HG03139 (cell line): Measurements from ENCODE around the gene EHMT2.
"Not testable (repeated sequence)": the region's sequence is repeated elsewhere in the genome, so short reads cannot be mapped to it uniquely, and the experiment has no call there.

Experiments used
- ATAC-seq: cut with Tn5 transposase; IDR thresholded peaks from one replicate; pipeline ENCODE4 v1.9.1; 2021; ENCODE audit not compliant: unreplicated experiment

The EHMT2 gene

DNA sequence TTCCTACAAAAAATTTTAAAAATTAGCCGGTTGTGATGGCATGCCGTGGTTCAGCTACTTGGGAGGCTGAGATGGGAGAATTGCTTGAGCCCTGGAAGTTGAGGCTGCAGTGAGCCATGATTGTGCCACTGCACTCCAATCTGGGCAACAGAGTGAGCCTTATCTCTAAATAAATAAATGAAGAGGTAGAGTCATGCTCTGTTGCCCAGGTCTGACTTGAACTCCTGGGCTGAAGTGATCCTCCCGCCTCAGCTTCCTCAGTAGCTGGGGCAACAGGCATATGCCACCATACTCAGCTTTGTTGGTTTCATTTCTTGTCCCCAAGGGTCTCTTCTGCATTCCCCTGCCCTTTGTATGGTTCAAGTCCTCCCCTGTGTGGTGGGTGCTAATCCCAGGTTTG is 53.0 kb downstream of the EHMT2 start:
- ATAC-seq, result no peak

DNA sequence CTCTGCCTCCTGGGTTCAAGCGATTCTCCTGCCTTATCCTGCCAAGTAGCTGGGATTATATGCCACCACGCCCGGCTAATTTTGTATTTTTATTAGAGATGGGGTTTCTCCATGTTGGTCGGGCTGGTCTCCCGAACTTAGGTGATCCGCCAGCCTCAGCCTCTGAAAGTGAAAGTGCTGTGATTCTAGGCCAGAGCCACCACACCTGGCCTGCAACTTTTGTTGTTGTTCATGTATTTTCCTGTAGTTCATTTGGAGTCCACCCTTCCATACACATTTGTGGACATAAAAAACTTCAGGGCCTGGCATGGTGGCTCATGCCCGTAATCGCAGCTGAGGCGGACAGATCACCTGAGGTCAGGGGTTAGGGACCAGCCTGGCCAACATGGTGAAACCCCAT is 55.4 kb downstream of the EHMT2 start:
- no peak for ATAC-seq

DNA sequence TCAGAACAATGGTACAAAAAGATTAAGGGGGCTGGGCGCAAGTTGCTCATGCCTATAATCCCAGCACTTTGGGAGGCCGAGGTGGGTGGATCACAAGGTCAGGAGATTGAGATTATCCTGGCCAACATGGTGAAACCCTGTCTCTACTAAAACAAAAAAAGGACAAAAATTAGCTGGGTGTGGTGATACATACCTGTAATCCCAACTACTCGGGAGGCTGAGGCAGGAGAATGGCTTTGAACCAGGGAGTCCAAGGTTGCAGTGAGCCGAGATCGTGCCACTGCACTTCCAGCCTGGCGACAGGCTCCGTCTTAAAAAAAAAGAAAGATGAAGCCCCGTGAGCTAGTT is 57.7 kb downstream of the EHMT2 start:
- not testable (repeated sequence) for ATAC-seq

DNA sequence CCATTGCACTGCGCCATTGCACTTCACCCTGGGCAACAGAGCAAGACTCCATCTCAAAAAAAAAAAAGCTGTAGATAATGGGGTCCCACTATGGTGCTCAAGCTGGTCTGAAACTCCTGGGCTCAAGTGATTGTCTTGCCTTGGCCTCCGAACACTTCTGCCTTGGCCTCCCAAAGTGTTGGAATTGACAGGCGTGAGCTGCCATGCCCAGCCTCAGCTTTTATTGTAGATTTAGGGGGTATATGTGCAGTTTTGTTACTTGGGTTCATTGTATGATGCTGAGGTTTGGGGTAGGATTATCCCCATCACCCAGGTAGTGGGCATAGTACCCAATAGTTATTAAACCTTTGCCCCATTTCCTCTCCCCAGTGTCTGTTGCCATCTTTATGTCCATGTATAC is 58.5 kb downstream of the EHMT2 start:
- no peak for ATAC-seq

DNA sequence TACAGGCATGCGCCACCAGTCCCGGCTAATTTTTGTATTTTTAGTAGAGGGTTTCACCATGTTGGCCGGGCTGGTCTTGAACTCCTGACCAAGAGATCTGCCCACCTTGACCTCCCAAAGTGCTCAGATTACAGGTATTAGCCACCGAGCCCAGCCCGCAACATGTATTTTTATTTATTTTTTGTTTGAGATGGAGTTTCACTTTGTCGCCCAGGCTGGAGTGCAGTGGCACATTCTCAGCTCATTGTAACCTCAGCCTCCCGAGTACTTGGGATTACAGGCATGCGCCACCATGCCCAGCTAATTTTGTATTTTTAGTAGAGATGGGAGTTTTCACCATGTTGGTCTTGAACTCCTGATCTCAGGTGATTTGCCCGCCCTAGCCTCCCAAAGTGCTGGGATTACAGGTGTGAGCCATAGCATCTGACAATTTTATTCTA is 59.4 kb downstream of the EHMT2 start:
- not testable (repeated sequence) for ATAC-seq

DNA sequence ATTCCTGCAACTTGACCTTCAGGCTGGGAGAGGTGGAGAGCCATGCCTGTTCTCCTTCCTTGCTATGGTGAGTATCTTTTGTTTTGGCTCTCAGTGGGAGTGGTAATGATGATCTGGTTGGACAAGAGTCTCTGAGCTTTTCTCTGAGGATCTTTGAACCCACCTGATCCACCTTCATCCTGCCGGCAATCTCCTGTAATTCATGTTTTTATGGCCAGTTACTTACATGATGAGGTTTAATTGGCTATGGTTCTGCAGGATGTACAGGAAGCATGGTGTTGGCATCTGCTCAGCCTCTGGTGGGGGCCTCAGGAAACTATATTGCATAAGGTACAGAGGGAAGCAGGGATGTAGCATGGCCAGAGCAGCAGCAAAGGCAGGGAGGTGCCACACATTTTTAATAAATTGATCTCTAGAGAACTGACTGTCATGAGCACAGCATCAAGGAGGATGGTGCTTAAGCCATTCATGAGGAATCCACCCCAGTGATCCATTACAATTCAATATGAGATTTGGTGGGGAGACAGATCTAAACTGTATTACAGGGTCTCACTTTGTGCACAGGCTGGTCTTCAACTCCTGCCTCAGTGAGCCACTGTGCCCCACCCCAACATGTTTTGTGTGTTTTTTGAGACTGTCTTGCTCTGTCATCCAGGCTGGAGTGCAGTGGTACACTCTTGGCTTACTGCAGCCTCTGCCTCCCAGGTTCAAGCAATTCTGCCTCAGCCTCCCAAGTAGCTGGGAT is 60.0 kb downstream of the EHMT2 start:
- ATAC-seq, result no peak

DNA sequence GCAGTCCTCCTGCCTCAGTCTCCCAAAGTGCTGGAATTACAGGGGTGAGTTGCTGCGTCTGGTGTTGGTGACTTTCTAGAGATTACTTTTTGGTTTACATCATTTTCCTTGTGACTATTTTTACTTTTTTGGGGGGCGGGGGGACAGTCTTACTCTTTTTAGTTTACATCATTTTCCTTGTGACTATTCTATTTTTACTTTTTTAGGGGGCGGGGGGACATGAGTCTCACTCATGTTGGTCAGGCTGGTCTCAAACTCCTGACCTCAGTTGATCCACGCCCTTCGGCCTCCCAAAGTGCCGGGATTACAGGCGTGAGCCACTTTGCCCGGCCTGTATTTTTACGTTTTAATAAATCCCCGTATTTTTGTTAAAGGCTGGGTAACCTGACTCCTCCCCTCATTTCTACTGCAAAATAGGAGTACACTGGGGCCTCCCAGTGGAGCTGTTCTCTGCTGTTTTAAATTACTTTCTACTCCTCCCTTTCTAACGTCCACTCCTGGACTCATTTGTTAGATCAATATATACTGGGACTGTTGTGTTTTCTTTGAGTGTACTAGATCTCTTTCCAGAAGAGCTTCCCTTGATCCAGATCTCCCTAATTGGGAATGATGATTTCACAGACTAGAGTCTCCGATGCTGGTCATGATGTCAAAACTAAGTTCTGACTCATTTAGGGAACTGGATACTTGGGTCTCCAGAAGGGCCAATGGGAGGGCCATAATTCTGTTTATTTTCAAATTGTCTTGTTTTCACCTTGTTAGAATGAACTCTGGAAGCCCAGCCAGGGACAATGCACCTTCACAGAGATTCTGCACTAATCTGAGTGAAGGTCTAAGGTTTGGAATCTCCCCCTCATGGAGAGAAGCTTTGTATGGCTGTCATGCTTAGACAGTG is 60.8 kb downstream of the EHMT2 start:
- ATAC-seq, result no peak

DNA sequence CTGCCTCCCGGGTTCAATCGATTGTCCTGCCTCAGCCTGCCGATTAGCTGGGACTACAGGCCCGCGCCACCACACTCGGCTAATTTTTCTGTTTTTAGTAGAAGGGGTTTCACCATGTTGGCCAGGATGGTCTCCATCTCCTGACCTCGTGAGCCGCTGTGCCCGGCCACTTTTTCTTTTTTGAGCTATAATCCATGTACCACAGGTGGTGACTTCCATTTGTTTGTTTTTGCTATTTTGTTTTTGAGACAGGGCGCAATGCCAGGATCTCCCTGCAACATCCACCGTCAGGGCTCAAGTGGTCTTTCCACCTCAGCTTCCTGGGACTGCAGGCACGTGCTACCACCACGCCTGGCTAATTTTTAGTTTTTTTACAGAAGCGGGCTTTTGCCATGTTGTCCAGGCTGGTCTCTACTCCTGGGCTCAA is 61.4 kb downstream of the EHMT2 start:
- no peak for ATAC-seq

DNA sequence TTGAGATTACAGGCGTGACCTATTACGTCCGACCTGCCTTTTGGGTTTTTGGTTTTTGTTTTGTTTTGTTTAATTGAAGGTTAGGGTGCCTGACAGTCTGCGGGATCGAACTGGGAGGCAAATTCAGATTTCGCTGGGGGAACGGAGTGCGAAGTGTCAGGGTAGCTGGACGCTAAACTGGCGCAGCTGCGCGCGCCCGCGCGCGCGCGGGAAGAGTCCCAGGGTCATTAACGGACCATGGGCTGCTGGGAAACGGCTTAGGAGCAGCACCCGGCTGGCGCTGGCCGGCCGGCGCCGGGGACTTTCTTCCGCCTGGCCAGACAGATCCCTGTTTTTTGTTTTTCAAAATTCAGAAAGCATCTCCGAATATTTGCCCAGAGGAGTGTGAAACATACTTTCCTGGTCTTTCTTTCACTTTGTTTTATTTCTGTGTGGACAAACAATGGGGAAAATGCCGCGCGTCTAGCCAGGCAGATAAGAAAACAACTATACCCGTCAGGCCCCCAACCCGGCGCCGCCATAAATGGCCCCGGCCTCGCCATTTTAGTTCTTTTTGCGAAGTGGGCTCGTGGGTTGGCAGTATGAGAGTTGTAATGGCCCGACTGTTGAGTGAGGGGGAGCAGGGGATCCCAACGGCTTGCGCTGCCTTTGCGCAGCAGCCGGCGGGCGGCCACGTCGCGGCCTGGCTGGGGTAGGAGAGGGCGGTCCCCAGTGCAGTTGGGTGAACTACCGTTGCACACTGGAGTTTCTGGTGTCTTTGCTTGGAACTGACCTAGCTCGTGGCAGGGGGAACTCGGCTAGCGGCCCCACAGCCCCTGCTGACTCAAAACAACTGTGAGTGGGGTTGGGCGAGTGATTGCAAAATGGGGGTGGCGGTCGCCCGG is 62.9 kb downstream of the EHMT2 start:
- peak; percentile 37 for ATAC-seq

DNA sequence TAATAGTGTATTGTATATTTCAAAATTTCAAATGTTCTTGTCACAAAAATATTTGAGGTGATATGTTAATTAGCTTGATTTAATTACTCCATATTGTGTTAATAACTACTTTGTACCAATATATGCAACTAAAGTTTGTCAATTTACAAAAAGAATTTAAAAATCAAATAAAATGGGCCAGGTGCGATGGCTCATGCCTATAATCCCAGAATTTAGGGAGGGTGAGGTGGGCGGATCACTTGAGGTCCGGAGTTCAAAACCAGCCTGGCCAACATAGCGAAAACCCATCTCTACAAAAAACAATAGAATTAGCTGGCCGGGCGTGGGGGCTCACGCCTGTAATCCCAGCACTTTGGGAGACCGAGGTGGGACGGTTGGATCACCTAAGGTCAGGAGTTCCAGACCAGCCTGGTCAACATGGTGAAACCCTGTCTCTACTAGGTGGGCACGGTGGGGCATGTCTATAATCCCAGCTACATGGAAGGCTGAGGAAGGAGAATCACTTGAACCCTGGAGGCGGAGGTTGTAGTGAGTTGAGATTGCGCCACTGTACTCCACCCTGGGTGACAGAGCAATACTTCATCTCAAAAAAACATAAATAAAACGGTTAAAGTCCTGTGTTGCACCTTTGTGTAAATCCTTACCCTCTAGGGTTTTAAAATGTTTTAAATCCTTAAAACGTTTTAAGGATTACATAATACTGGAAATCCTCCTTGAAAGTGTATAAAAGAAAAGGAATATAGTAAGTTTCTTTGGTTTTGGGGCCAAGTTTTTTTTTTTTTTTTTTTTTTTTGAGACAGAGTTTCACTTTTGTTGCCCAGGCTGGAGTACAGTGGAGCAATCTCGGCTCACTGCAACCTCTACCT is 65.9 kb downstream of the EHMT2 start:
- ATAC-seq, result no peak

DNA sequence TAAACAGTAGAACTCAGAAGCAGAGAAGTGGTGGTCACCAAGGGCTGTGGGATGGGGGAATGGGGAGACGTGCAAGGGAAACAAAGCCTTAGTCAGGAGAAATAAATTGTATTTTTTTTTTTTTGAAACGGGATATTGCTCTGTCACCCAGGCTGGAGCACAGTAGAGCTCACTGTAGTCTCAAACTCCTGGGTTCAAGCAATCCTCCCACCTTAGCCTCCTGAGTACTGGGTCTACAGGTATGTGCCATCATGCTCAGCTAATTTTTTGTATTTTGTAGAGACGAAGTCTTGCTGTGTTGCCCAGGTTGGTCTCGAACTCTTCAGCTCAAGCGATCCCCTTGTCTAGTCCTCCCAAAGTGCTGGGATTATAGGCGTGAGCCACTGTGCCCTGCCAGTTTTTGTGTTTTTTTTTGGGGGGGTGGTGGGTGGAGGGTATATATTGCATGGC is 66.6 kb downstream of the EHMT2 start:
- ATAC-seq, result no peak
